Measurements from ENCODE around the gene TMOD1. TPM values are rescaled to one million over a fixed set of nuclear protein-coding genes. Genes with fewer than 3 reads are reported as not detected.

The TMOD1 gene
- total RNA-seq, 2 experiments from 2014 or later, result not detected

- intact Hi-C loops (cut with micrococcal nuclease; ENCODE audit: unreplicated experiment), result no loop called here
- Histone ChIP-seq H4K20me1 (ENCODE audit: insufficient read depth, low read length) (no peaks in the 10 kb centered on the region), H3K27ac (ENCODE audit: low read depth, low read length, poor library complexity, severe bottlenecking) (no peak overlapping the region), H3K9me3 (ENCODE audit: low read length) (no peaks in the 10 kb centered on the region), H3K4me2 (ENCODE audit: low read length) (no peak overlapping the region), H3K36me3 (ENCODE audit: insufficient read depth, low read length) (no peaks in the 10 kb centered on the region), H2AFZ (ENCODE audit: low read length) (no peak overlapping the region), H3K4me3 (ENCODE audit: low read depth, low read length, poor library complexity, severe bottlenecking) (no peak overlapping the region), H3K9me2 (ENCODE audit: insufficient read depth, low read length) (no peaks in the 10 kb centered on the region), H3K79me2 (ENCODE audit: insufficient read depth, low read depth, low read length) (no peaks in the 10 kb centered on the region), H3K4me1 (ENCODE audit: insufficient read depth, low read length, poor library complexity, severe bottlenecking) (no peaks in the 10 kb centered on the region)
- no TSS peak for BruUV-seq (replicated peaks)
- no peak for DNase-seq (ENCODE audit: low spot score)
- ChIA-PET POLR2A (no interaction called here), CTCF (ENCODE audit: unreplicated experiment) (no interaction called here)
- TF ChIP-seq CTCF (conservative IDR thresholded peaks at IDR 0.05; ENCODE audit: low read length) (no peak), EZH2phosphoT487 (IDR thresholded peaks at IDR 0.05; ENCODE audit: borderline replicate concordance, low read depth, low read length) (no peak)
Observed at GRCh38 chr9:97565262-97565661, 63.8 kb downstream of the TMOD1 start.

- Histone ChIP-seq H3K36me3 (ENCODE audit: insufficient read depth, low read length) (no peaks in the 10 kb centered on the region), H3K4me2 (ENCODE audit: low read length) (no peak overlapping the region), H3K9me3 (ENCODE audit: low read length) (no peaks in the 10 kb centered on the region), H4K20me1 (ENCODE audit: insufficient read depth, low read length) (no peaks in the 10 kb centered on the region), H3K4me1 (ENCODE audit: insufficient read depth, low read length, poor library complexity, severe bottlenecking) (no peaks in the 10 kb centered on the region), H3K9me2 (ENCODE audit: insufficient read depth, low read length) (no peaks in the 10 kb centered on the region), H3K27ac (ENCODE audit: low read depth, low read length, poor library complexity, severe bottlenecking) (no peak overlapping the region), H3K4me3 (ENCODE audit: low read depth, low read length, poor library complexity, severe bottlenecking) (no peak overlapping the region), H3K79me2 (ENCODE audit: insufficient read depth, low read depth, low read length) (no peaks in the 10 kb centered on the region), H2AFZ (ENCODE audit: low read length) (no peak overlapping the region)
- TF ChIP-seq CTCF (conservative IDR thresholded peaks at IDR 0.05; ENCODE audit: low read length) (no peak), EZH2phosphoT487 (IDR thresholded peaks at IDR 0.05; ENCODE audit: borderline replicate concordance, low read depth, low read length) (no peak)
- no peak for DNase-seq (ENCODE audit: low spot score)
- ChIA-PET POLR2A (no interaction called here), CTCF (ENCODE audit: unreplicated experiment) (no interaction called here)
- BruUV-seq (replicated peaks), result no TSS peak
- intact Hi-C loops (cut with micrococcal nuclease; ENCODE audit: unreplicated experiment), result no loop called here
Observed at GRCh38 chr9:97567182-97567893, 65.9 kb downstream of the TMOD1 start.

- intact Hi-C loops (cut with micrococcal nuclease; ENCODE audit: unreplicated experiment), result no loop called here
Observed at GRCh38 chr9:97567894-97568202, 66.4 kb downstream of the TMOD1 start.

More at GRCh38 chr9:97567894-97568202, 66.4 kb downstream of the TMOD1 start:
- Histone ChIP-seq H3K9me2 (ENCODE audit: insufficient read depth, low read length) (no peaks in the 10 kb centered on the region), H3K9me3 (ENCODE audit: low read length) (no peaks in the 10 kb centered on the region), H3K79me2 (ENCODE audit: insufficient read depth, low read depth, low read length) (no peaks in the 10 kb centered on the region), H3K27ac (ENCODE audit: low read depth, low read length, poor library complexity, severe bottlenecking) (no peak overlapping the region), H3K4me1 (ENCODE audit: insufficient read depth, low read length, poor library complexity, severe bottlenecking) (no peaks in the 10 kb centered on the region), H3K4me3 (ENCODE audit: low read depth, low read length, poor library complexity, severe bottlenecking) (no peak overlapping the region), H2AFZ (ENCODE audit: low read length) (no peak overlapping the region), H3K4me2 (ENCODE audit: low read length) (no peak overlapping the region), H3K36me3 (ENCODE audit: insufficient read depth, low read length) (no peaks in the 10 kb centered on the region), H4K20me1 (ENCODE audit: insufficient read depth, low read length) (no peaks in the 10 kb centered on the region)
- ChIA-PET POLR2A (no interaction called here), CTCF (ENCODE audit: unreplicated experiment) (no interaction called here)
- DNase-seq (ENCODE audit: low spot score), result no peak
- no TSS peak for BruUV-seq (replicated peaks)
- TF ChIP-seq EZH2phosphoT487 (IDR thresholded peaks at IDR 0.05; ENCODE audit: borderline replicate concordance, low read depth, low read length) (no peak), CTCF (conservative IDR thresholded peaks at IDR 0.05; ENCODE audit: low read length) (no peak)

Data from OCI-LY7 (cell line).